H1 (cell line): ENCODE measurements around the gene LUZP1. TPM values are rescaled to one million over a fixed set of nuclear protein-coding genes. Genes with fewer than 3 reads are reported as not detected.

Experiments used
- CTCF ChIA-PET: fragments of 300-600 bp; sonication (Branson Sonifier 250); formaldehyde crosslinking; loops from one replicate; lab custom pipeline; 2021; ENCODE audit not compliant: partially characterized antibody; lab: Charles Lee
- POLR2A ChIA-PET: fragments of 300-600 bp; sonication (Branson Sonifier 250); formaldehyde crosslinking; loops from one replicate; lab custom pipeline; 2021; ENCODE audit warnings: inconsistent platforms; ENCODE audit not compliant: partially characterized antibody; lab: Charles Lee
- DNase-seq, 2 experiments: peaks; one replicate each; pipeline versions ENCODE4 v3.0.0 to v3.0.0-alpha.2; 2010 to 2022; ENCODE audit warnings: low spot score in 2 of 2, low read depth in 1 of 2, mixed read lengths in 1 of 2
- FAIRE-seq: peaks from 2 replicates; lab custom pipeline; 2011; peaks lifted over from hg19 to GRCh38; lab: Jason Lieb, UNC
- H2AFZ ChIP-seq: 2 replicates; pipeline ENCODE4 v1.8.1; 2012; ENCODE audit warnings: low read length, inconsistent platforms
- H2AK5ac ChIP-seq: 2 replicates; pipeline ENCODE4 v1.6.1; 2013; ENCODE audit warnings: low read depth, low read length
- H2BK120ac ChIP-seq: replicated peaks from 2 replicates; pipeline ENCODE3; 2013; ENCODE audit warnings: low read depth, low read length, inconsistent platforms
- H2BK12ac ChIP-seq: 2 replicates; pipeline ENCODE4 v1.6.1; 2013; ENCODE audit warnings: low read depth, low read length
- H2BK15ac ChIP-seq: 2 replicates; pipeline ENCODE4 v1.6.1; 2013; ENCODE audit warnings: low read length
- H2BK20ac ChIP-seq: 2 replicates; pipeline ENCODE4 v1.6.1; 2013; ENCODE audit warnings: low read length
- H2BK5ac ChIP-seq: 2 replicates; pipeline ENCODE4 v1.6.1; 2013; ENCODE audit warnings: low read depth, low read length
- H3K14ac ChIP-seq: 2 replicates; pipeline ENCODE4 v1.6.1; 2013; ENCODE audit warnings: inconsistent platforms; ENCODE audit not compliant: insufficient read length
- H3K18ac ChIP-seq: 2 replicates; pipeline ENCODE4 v1.6.1; 2013; ENCODE audit warnings: low read length; ENCODE audit errors: extremely low read depth
- H3K23ac ChIP-seq: 2 replicates; pipeline ENCODE4 v1.6.1; 2013; ENCODE audit warnings: inconsistent platforms; ENCODE audit not compliant: insufficient read length
- H3K23me2 ChIP-seq: 2 replicates; pipeline ENCODE4 v1.6.1; 2013; ENCODE audit warnings: low read depth, low read length
- H3K27ac ChIP-seq: 2 replicates; pipeline ENCODE4 v1.6.1; 2011; ENCODE audit warnings: low read depth, low read length, inconsistent platforms
- H3K27me3 ChIP-seq, 4 experiments: replicated peaks in 1 of 4; 1 replicate in 1 of 4; 2 replicates in 3 of 4; pipeline versions ENCODE4 v1.6.1 to v1.8.1; 2011 to 2013; ENCODE audit warnings: low read length in 3 of 4, mild to moderate bottlenecking in 3 of 4, inconsistent platforms in 2 of 4, mixed read lengths in 2 of 4, moderate library complexity in 1 of 4; ENCODE audit not compliant: control insufficient read depth in 3 of 4, insufficient read depth in 3 of 4; ENCODE audit errors: extremely low read depth in 1 of 4
- H3K36me3 ChIP-seq, 4 experiments: 2 replicates each; pipeline versions ENCODE4 v1.6.1 to v1.8.1; 2011 to 2013; ENCODE audit warnings: mild to moderate bottlenecking in 4 of 4, low read length in 3 of 4, moderate library complexity in 2 of 4, control low read depth in 1 of 4, inconsistent platforms in 1 of 4; ENCODE audit not compliant: insufficient read depth in 4 of 4, control insufficient read depth in 2 of 4
- H3K4ac ChIP-seq: replicated peaks from 2 replicates; pipeline ENCODE3; 2013; ENCODE audit warnings: low read length, low read depth, mixed read lengths, inconsistent platforms; ENCODE audit not compliant: insufficient read length
- H3K4me1 ChIP-seq, 4 experiments: replicated peaks in 1 of 4; 1 replicate in 1 of 4; 2 replicates in 3 of 4; pipeline versions ENCODE4 v1.6.1 to v1.8.1; 2011 to 2013; ENCODE audit warnings: low read length in 3 of 4, inconsistent platforms in 2 of 4, mixed read lengths in 1 of 4; ENCODE audit not compliant: insufficient read depth in 4 of 4, control insufficient read depth in 3 of 4
- H3K4me2 ChIP-seq, 2 experiments: 2 replicates each; pipeline versions ENCODE4 v1.6.1 to v1.8.1; 2011 to 2013; ENCODE audit warnings: low read depth in 2 of 2, low read length in 2 of 2, control low read depth in 1 of 2, inconsistent platforms in 1 of 2, mild to moderate bottlenecking in 1 of 2; ENCODE audit not compliant: insufficient read depth in 1 of 2
- H3K4me3 ChIP-seq, 4 experiments: fragments of 200-600, 300-600 bp in 1 of 4; sonication (generic), shearing (Covaris generic), sonication (Bioruptor Twin) in 1 of 4; 2 replicates each; pipeline versions ENCODE4 v1.5.1 to v1.8.1; 2011 to 2016; ENCODE audit warnings: low read length in 4 of 4, low read depth in 3 of 4, control low read depth in 2 of 4, inconsistent platforms in 2 of 4, mild to moderate bottlenecking in 2 of 4, mixed read lengths in 1 of 4, moderate library complexity in 1 of 4; ENCODE audit not compliant: insufficient read depth in 2 of 4; ENCODE audit errors: extremely low read depth in 1 of 4
- H3K56ac ChIP-seq: replicated peaks from 2 replicates; pipeline ENCODE3; 2013; ENCODE audit warnings: low read depth, mild to moderate bottlenecking, mixed read lengths, low read length, inconsistent platforms; ENCODE audit not compliant: insufficient read length
- H3K79me1 ChIP-seq: 2 replicates; pipeline ENCODE4 v1.6.1; 2013; ENCODE audit warnings: low read depth, low read length, control low read depth
- H3K79me2 ChIP-seq, 2 experiments: 2 replicates each; pipeline versions ENCODE4 v1.6.1 to v1.8.1; 2012 to 2013; ENCODE audit warnings: low read length in 2 of 2, mild to moderate bottlenecking in 2 of 2, inconsistent platforms in 1 of 2; ENCODE audit not compliant: insufficient read depth in 2 of 2, control insufficient read depth in 1 of 2
- H3K9ac ChIP-seq, 4 experiments: replicated peaks in 1 of 4; 1 replicate in 1 of 4; 2 replicates in 3 of 4; pipeline versions ENCODE4 v1.6.1 to v1.8.1; 2011 to 2013; ENCODE audit warnings: low read depth in 3 of 4, low read length in 3 of 4, control low read depth in 2 of 4, mild to moderate bottlenecking in 2 of 4, moderate library complexity in 2 of 4, inconsistent platforms in 1 of 4; ENCODE audit errors: extremely low read depth in 1 of 4
- H3K9me3 ChIP-seq, 2 experiments: 2 replicates each; pipeline versions ENCODE4 v1.6.1 to v1.8.1; 2012 to 2013; ENCODE audit warnings: mild to moderate bottlenecking in 2 of 2, moderate library complexity in 2 of 2, control low read depth in 1 of 2, inconsistent platforms in 1 of 2, low read depth in 1 of 2, low read length in 1 of 2, mixed read lengths in 1 of 2; ENCODE audit not compliant: insufficient read depth in 2 of 2
- H4K20me1 ChIP-seq, 2 experiments: replicated peaks in 1 of 2; 2 replicates each; pipeline versions ENCODE3 to v1.8.1; 2011 to 2013; ENCODE audit warnings: inconsistent platforms in 2 of 2, low read length in 2 of 2, mild to moderate bottlenecking in 1 of 2; ENCODE audit not compliant: insufficient read depth in 2 of 2, control insufficient read depth in 1 of 2
- H4K5ac ChIP-seq: 2 replicates; pipeline ENCODE4 v1.6.1; 2013; ENCODE audit warnings: low read length, low read depth, mixed read lengths, inconsistent platforms; ENCODE audit not compliant: insufficient read length
- H4K8ac ChIP-seq: 2 replicates; pipeline ENCODE4 v1.8.0; 2013; ENCODE audit warnings: mild to moderate bottlenecking, moderate library complexity, low read length, inconsistent platforms; ENCODE audit not compliant: insufficient read depth; ENCODE audit errors: extremely low read depth
- H4K91ac ChIP-seq: replicated peaks from 2 replicates; pipeline ENCODE3; 2013; ENCODE audit warnings: low read length, mixed read lengths, inconsistent platforms; ENCODE audit not compliant: insufficient read length
- ASH2L ChIP-seq: fragments of 200-600, 300-600 bp; sonication (generic); IDR thresholded peaks from one replicate; pipeline ENCODE4 v1.7.1; 2017; ENCODE audit warnings: low read length
- BACH1 ChIP-seq: IDR thresholded peaks from 2 replicates; pipeline ENCODE4 v1.6.1; 2012; ENCODE audit warnings: low read length, improper control_type of control experiment
- CEBPB ChIP-seq: IDR thresholded peaks from 2 replicates; pipeline ENCODE4 v1.6.1; 2012; ENCODE audit warnings: low read depth, low read length
- JUND ChIP-seq: IDR thresholded peaks from 2 replicates; pipeline ENCODE4 v1.6.1; 2011; ENCODE audit warnings: mild to moderate bottlenecking, improper control_type of control experiment, low read length
- POLR2A ChIP-seq, 2 experiments: IDR thresholded peaks; 1 replicate in 1 of 2; 2 replicates in 1 of 2; pipeline ENCODE4 v1.6.1; 2011; ENCODE audit warnings: low read depth in 2 of 2, low read length in 2 of 2, mild to moderate bottlenecking in 2 of 2; ENCODE audit errors: control extremely low read depth in 1 of 2
- SP1 ChIP-seq: IDR thresholded peaks from 2 replicates; pipeline ENCODE4 v1.6.1; 2011; ENCODE audit warnings: low read depth, low read length
- SP4 ChIP-seq: IDR thresholded peaks from 2 replicates; pipeline ENCODE4 v1.6.1; 2012; ENCODE audit warnings: low read length, inconsistent platforms
- TCF12 ChIP-seq: IDR thresholded peaks from 2 replicates; pipeline ENCODE4 v1.6.1; 2011; ENCODE audit warnings: low read depth, mild to moderate bottlenecking, low read length
- WGBS, 2 experiments: shearing (Covaris generic) in 1 of 2; methylation state at CpG; one replicate each; pipeline versions ENCODE4 v1.1.6 to v1.1.7; 2013 to 2015; ENCODE audit warnings: low lambda C conversion rate in 2 of 2, mixed read lengths in 2 of 2, inconsistent platforms in 1 of 2, low coverage in 1 of 2, missing lambda C conversion rate in 1 of 2; ENCODE audit not compliant: insufficient replicate concordance in 2 of 2, insufficient coverage in 1 of 2, insufficient read length in 1 of 2; ENCODE audit errors: extremely low coverage in 1 of 2, missing lambda C conversion rate in 1 of 2; 5-methylcytosine and 5-hydroxymethylcytosine counted together
- polyA plus RNA-seq, 7 experiments: library from polyadenylated mRNA; depleted of rRNA in 3 of 7; stranded (reverse) in 5 of 7; unstranded in 2 of 7; fragments of >200 nt in 5 of 7; fragments of 200-250 nt in 2 of 7; gene quantifications; 1 replicate in 5 of 7; 2 replicates in 1 of 7; 4 replicates in 1 of 7; pipeline versions ENCODE4 v1.2.1 to v1.2.3, GENCODE V29; 2011 to 2013; ENCODE audit warnings: missing spikeins in 2 of 7, mixed read lengths in 2 of 7
- total RNA-seq: library from RNA; stranded (reverse); fragmentation: NEBNext Ultra II Directional; extraction: Animal tissue kit (Norgen Biotek cat#: 25700); gene quantifications from 2 replicates; pipeline ENCODE4 v1.2.1, GENCODE V29; 2021
- TF ChIP-seq, protein P1 (sequence below): IDR thresholded peaks from 2 replicates; pipeline ENCODE4 v1.6.1; 2012; ENCODE audit warnings: inconsistent platforms

Gene LUZP1
- total and polyA plus RNA-seq, 2 of the 8 experiments (the other 6 are each of a cell fraction or from before 2014, with no cell fraction given): 14.0 to 60.5 TPM

DNA sequence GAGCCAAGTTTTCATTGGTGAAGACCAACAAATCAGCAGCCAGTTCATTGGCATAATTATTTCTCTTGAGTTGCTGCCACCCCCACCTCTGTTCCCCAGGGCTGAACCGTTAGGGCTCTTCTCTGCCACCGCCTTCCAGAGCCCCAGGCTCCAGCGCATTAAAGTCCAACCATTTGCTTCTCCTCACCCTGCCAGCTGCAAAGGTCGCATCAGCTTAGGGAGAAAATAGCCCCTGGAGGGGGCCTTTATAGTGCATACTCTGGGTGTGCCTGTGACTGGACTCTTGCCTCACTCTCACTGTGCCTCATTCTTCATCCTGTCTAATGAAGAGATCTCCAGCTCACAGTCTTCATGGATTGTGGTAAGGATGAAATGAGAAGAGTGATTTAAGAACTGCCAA, 99.0 kb downstream of the LUZP1 start:
- POLR2A ChIA-PET: interaction anchor here (1.7 kb wide), 1 partner anchor 9 kb away, joined by 5 read pairs; no protein-coding TSS in a partner anchor
- Histone ChIP-seq H3K56ac (no peak overlapping the region), H4K8ac (no peak overlapping the region)

More for the DNA sequence above, 99.0 kb downstream of the LUZP1 start:
- Histone ChIP-seq H3K27ac (no peak overlapping the region), H2BK120ac (no peak overlapping the region), H3K36me3 (peaks cover 20 to 90% (median 59%) of the 10 kb centered on the region in 4 experiments), H3K79me2 (peaks cover 0 to 17% of the 10 kb centered on the region in 2 experiments; a peak in 2 of 4 replicates), H4K5ac (no peak overlapping the region), H4K91ac (no peak overlapping the region), H4K20me1 (peaks cover 3 to 7% of the 10 kb centered on the region in 2 experiments), H2AFZ (no peak overlapping the region), H3K23ac (no peak overlapping the region), H2AK5ac (no peak overlapping the region), H3K14ac (no peak overlapping the region), H3K9me3 (no peaks in the 10 kb centered on the region), H3K4me3 (no peak overlapping the region), H3K4ac (no peak overlapping the region), H3K18ac (no peak overlapping the region), H3K9ac (no peak overlapping the region), H2BK15ac (no peak overlapping the region), H3K27me3 (no peaks in the 10 kb centered on the region), H3K4me1 (no peaks in the 10 kb centered on the region), H3K4me2 (no peak overlapping the region), H2BK20ac (no peak overlapping the region), H2BK5ac (no peak overlapping the region), H3K23me2 (no peaks in the 10 kb centered on the region), H3K79me1 (peaks cover 4% of the 10 kb centered on the region; the same call in 1 of the 2 replicates), H2BK12ac (no peak overlapping the region)
- DNase-seq (no peak), FAIRE-seq (no peak)
- TF ChIP-seq CEBPB (no peak), SP4 (no peak), JUND (no peak), POLR2A (IDR thresholded peaks at IDR 0.05; ENCODE audit: control extremely low read depth in 1 of 2, low read depth in 2 of 2, low read length in 2 of 2) (no peak), TCF12 (no peak), BACH1 (no peak), ASH2L (no peak), SP1 (no peak)
- TF ChIP-seq, protein P1, sequence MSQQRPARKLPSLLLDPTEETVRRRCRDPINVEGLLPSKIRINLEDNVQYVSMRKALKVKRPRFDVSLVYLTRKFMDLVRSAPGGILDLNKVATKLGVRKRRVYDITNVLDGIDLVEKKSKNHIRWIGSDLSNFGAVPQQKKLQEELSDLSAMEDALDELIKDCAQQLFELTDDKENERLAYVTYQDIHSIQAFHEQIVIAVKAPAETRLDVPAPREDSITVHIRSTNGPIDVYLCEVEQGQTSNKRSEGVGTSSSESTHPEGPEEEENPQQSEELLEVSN: no peak
- 94% methylated on average over 4 of the region's 4 CpGs; no CpG with 5 or more reads in 1 of the 2 experiments for WGBS, 2 experiments
- CTCF ChIA-PET: interaction anchor here (1.0 to 1.6 kb wide), 4 partner anchors 11 to 115 kb away, joined by 3 read pairs; no protein-coding TSS in a partner anchor
